GM23338 (cell line): ENCODE data around the gene RBP2. TPM values are rescaled to one million over a fixed set of nuclear protein-coding genes. Genes with fewer than 3 reads are reported as not detected.

Experiments
- ATAC-seq: fragments of 200-7000 bp; cut with Tn5 transposase; 3 replicates; pipeline ENCODE4 v1.9.1; 2020
- DNase-seq: peaks from one replicate; pipeline ENCODE4 v3.0.0-alpha.2; 2015; ENCODE audit warnings: low spot score
- H2AFZ ChIP-seq: fragments of 200-600 bp; sonication (generic); 2 replicates; pipeline ENCODE4 v1.8.0; 2016; ENCODE audit warnings: antibody characterized with exemption, mild to moderate bottlenecking, moderate library complexity
- H3F3A ChIP-seq: fragments of 200-600 bp; sonication (generic); replicated peaks from 2 replicates; pipeline ENCODE4 v1.8.0; 2017; ENCODE audit warnings: antibody characterized with exemption, mixed run types, low read depth
- H3K27ac ChIP-seq: fragments of 200-600 bp; sonication (generic); 2 replicates; pipeline ENCODE4 v1.6.1; 2016; ENCODE audit warnings: low read depth
- H3K27me3 ChIP-seq: fragments of 200-600 bp; sonication (generic); 2 replicates; pipeline ENCODE4 v1.8.0; 2016; ENCODE audit warnings: mild to moderate bottlenecking, mixed run types, moderate library complexity; ENCODE audit not compliant: insufficient read depth
- H3K36me3 ChIP-seq: fragments of 200-600 bp; sonication (generic); 2 replicates; pipeline ENCODE4 v1.8.0; 2016; ENCODE audit warnings: mild to moderate bottlenecking; ENCODE audit not compliant: insufficient read depth
- H3K4me1 ChIP-seq: fragments of 200-600 bp; sonication (generic); 2 replicates; pipeline ENCODE4 v1.8.0; 2016; ENCODE audit warnings: mild to moderate bottlenecking, moderate library complexity; ENCODE audit not compliant: insufficient read depth
- H3K4me2 ChIP-seq: fragments of 200-600 bp; sonication (generic); 2 replicates; pipeline ENCODE4 v1.7.1; 2017; ENCODE audit warnings: mixed run types
- H3K4me3 ChIP-seq: fragments of 200-600 bp; sonication (generic); 2 replicates; pipeline ENCODE4 v1.6.1; 2016; ENCODE audit warnings: mixed run types
- H3K79me2 ChIP-seq: fragments of 200-600 bp; sonication (generic); replicated peaks from 2 replicates; pipeline ENCODE4 v1.8.0; 2017; ENCODE audit warnings: mild to moderate bottlenecking; ENCODE audit not compliant: insufficient read depth
- H3K9me2 ChIP-seq: fragments of 200-600 bp; sonication (generic); 2 replicates; pipeline ENCODE4 v1.8.0; 2017; ENCODE audit not compliant: insufficient read depth
- H4K20me1 ChIP-seq: fragments of 200-600 bp; sonication (generic); replicated peaks from 2 replicates; pipeline ENCODE4 v1.8.0; 2017; ENCODE audit warnings: mild to moderate bottlenecking; ENCODE audit not compliant: insufficient read depth
- H3K27ac Mint-ChIP-seq: 2 replicates; pipeline ENCODE4 v1.8.0; 2020; ENCODE audit warnings: inconsistent platforms, mild to moderate bottlenecking, moderate library complexity, mixed read lengths
- H3K27me3 Mint-ChIP-seq: 3 replicates; pipeline ENCODE4 v1.8.0; 2022; ENCODE audit warnings: low read depth, mild to moderate bottlenecking, moderate library complexity, mixed read lengths, inconsistent platforms; ENCODE audit not compliant: insufficient read depth, poor library complexity
- H3K36me3 Mint-ChIP-seq: 3 replicates; pipeline ENCODE4 v1.8.0; 2021; ENCODE audit warnings: low read depth, mild to moderate bottlenecking, inconsistent platforms, moderate library complexity, mixed read lengths
- H3K4me1 Mint-ChIP-seq: 3 replicates; pipeline ENCODE4 v1.8.0; 2020; ENCODE audit warnings: mild to moderate bottlenecking, inconsistent platforms, mixed read lengths
- H3K4me3 Mint-ChIP-seq: 3 replicates; pipeline ENCODE4 v1.8.0; 2021; ENCODE audit warnings: moderate library complexity, mild to moderate bottlenecking, inconsistent platforms, mixed read lengths
- H3K9me3 Mint-ChIP-seq: 3 replicates; pipeline ENCODE4 v1.8.0; 2020; ENCODE audit warnings: moderate library complexity, mild to moderate bottlenecking, inconsistent platforms, mixed read lengths
- CREB1 ChIP-seq: fragments of 250-450 bp; sonication (Bioruptor Pico); IDR thresholded peaks from 2 replicates; pipeline ENCODE4 v1.5.0; 2020; ENCODE audit warnings: low read depth, mild to moderate bottlenecking, moderate library complexity
- EZH2 ChIP-seq: fragments of 200-600 bp; sonication (generic); IDR thresholded peaks from one replicate; pipeline ENCODE4 v1.8.0; 2017; ENCODE audit warnings: antibody characterized with exemption, mild to moderate bottlenecking, low read depth; ENCODE audit not compliant: unreplicated experiment
- EZH2phosphoT487 ChIP-seq: fragments of 200-600 bp; sonication (generic); IDR thresholded peaks from one replicate; pipeline ENCODE4 v1.8.1; 2018; ENCODE audit warnings: antibody characterized with exemption; ENCODE audit not compliant: unreplicated experiment
- JUNB ChIP-seq: IDR thresholded peaks from one replicate; pipeline ENCODE4 v1.6.1; 2016; ENCODE audit warnings: antibody characterized with exemption; ENCODE audit not compliant: unreplicated experiment
- NANOG ChIP-seq: IDR thresholded peaks from 2 replicates; pipeline ENCODE4 v1.6.1; 2016; ENCODE audit warnings: antibody characterized with exemption, borderline replicate concordance
- POLR2AphosphoS5 ChIP-seq: IDR thresholded peaks from 2 replicates; pipeline ENCODE4 v1.6.1; 2016; ENCODE audit warnings: antibody characterized with exemption, low read depth
- STAT1 ChIP-seq: IDR thresholded peaks from one replicate; pipeline ENCODE4 v1.6.1; 2016; ENCODE audit warnings: antibody characterized with exemption; ENCODE audit not compliant: unreplicated experiment
- ZNF114 ChIP-seq: fragments of 250-450 bp; sonication (Bioruptor Pico); IDR thresholded peaks from 2 replicates; pipeline ENCODE4 v1.5.0; 2020; ENCODE audit warnings: mild to moderate bottlenecking, moderate library complexity
- ZNF331 ChIP-seq: fragments of 250-450 bp; sonication (Bioruptor Pico); IDR thresholded peaks from 2 replicates; pipeline ENCODE4 v1.5.0; 2020; ENCODE audit warnings: low read depth, mild to moderate bottlenecking, moderate library complexity
- ZNF462 ChIP-seq: fragments of 250-450 bp; sonication (Bioruptor Pico); IDR thresholded peaks from 2 replicates; pipeline ENCODE4 v1.5.0; 2020; ENCODE audit warnings: mild to moderate bottlenecking, moderate library complexity
- polyA plus RNA-seq: library from polyadenylated mRNA; unstranded; fragments of >200 nt; fragmentation: Nextera tagmentation; extraction: Ambion mirVana; gene quantifications from 2 replicates; pipeline ENCODE4 v1.2.1, GENCODE V29; 2016
- total RNA-seq: library from RNA; depleted of rRNA; stranded (reverse); fragments of >200 nt; shearing (Covaris generic); gene quantifications from 2 replicates; pipeline ENCODE4 v1.2.3, GENCODE V29; 2014
- TF ChIP-seq, protein P1 (sequence below): IDR thresholded peaks from 2 replicates; pipeline ENCODE4 v1.6.1; 2016; ENCODE audit warnings: antibody characterized with exemption
- TF ChIP-seq, protein P2 (sequence below): IDR thresholded peaks from one replicate; pipeline ENCODE4 v1.6.1; 2018; ENCODE audit warnings: antibody characterized with exemption; ENCODE audit not compliant: unreplicated experiment
- TF ChIP-seq, protein P3 (sequence below), 2 experiments: fragments of 200-600 bp in 1 of 2; sonication (generic) in 1 of 2; conservative IDR thresholded peaks; 2 replicates each; pipeline versions ENCODE4 v1.5.1 to v1.6.1; 2016 to 2017; ENCODE audit warnings: antibody characterized with exemption in 2 of 2, low read depth in 2 of 2, mild to moderate bottlenecking in 2 of 2, moderate library complexity in 1 of 2

Gene RBP2
- total and polyA plus RNA-seq, 2 experiments from 2014 or later = not detected

DNA sequence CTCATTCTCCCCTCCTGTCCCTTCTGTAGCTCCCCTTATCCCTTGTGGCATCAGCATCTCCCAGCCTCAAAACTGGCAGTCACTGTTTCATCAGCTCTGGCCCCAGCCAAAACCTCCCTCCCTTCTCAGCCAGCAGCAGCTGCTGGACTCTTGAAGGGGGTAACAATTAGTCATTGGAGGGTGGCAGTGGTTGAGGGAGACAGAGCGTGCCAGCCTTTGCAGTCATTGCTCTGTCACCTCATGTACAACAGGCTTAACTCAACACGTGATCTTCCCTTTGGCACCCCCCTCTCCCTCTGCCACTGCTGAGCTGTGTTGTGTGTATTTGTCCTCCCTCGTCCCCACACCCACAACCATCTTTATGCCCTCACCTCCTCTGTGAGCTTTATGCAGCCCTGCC, 28.2 kb downstream of the RBP2 start:
- no peaks in the 10 kb centered on the region for H3K9me3 Mint-ChIP-seq

More for the DNA sequence above, 28.2 kb downstream of the RBP2 start:
- no peaks in the 10 kb centered on the region for H3K4me1 ChIP-seq
- Mint-ChIP-seq H3K27ac (no peak overlapping the region), H3K36me3 (no peaks in the 10 kb centered on the region), H3K4me3 (no peak overlapping the region), H3K4me1 (peaks cover 2% of the 10 kb centered on the region; the same call in 2 of the 3 replicates), H3K27me3 (no peaks in the 10 kb centered on the region)
- no peaks in the 10 kb centered on the region for H3K27me3 ChIP-seq
- H3K4me2 ChIP-seq = no peak overlapping the region
- H3K27ac ChIP-seq = no peak overlapping the region
- DNase-seq (no peak), ATAC-seq (no peak)
- H3K79me2 ChIP-seq = no peaks in the 10 kb centered on the region
- peaks cover 6% of the 10 kb centered on the region; the same call in 1 of the 2 replicates for H3K9me2 ChIP-seq
- H3F3A ChIP-seq = no peaks in the 10 kb centered on the region
- no peaks in the 10 kb centered on the region for H3K36me3 ChIP-seq
- no peak overlapping the region for H3K4me3 ChIP-seq
- TF ChIP-seq EZH2 (no peak), ZNF331 (CRISPR knock-in tag) (no peak), STAT1 (no peak), POLR2AphosphoS5 (no peak), ZNF462 (no peak), JUNB (no peak), CREB1 (no peak), EZH2phosphoT487 (no peak), ZNF114 (CRISPR knock-in tag) (no peak), NANOG (no peak)
- TF ChIP-seq, protein P1, sequence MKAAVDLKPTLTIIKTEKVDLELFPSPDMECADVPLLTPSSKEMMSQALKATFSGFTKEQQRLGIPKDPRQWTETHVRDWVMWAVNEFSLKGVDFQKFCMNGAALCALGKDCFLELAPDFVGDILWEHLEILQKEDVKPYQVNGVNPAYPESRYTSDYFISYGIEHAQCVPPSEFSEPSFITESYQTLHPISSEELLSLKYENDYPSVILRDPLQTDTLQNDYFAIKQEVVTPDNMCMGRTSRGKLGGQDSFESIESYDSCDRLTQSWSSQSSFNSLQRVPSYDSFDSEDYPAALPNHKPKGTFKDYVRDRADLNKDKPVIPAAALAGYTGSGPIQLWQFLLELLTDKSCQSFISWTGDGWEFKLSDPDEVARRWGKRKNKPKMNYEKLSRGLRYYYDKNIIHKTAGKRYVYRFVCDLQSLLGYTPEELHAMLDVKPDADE = no peak
- TF ChIP-seq, protein P2, sequence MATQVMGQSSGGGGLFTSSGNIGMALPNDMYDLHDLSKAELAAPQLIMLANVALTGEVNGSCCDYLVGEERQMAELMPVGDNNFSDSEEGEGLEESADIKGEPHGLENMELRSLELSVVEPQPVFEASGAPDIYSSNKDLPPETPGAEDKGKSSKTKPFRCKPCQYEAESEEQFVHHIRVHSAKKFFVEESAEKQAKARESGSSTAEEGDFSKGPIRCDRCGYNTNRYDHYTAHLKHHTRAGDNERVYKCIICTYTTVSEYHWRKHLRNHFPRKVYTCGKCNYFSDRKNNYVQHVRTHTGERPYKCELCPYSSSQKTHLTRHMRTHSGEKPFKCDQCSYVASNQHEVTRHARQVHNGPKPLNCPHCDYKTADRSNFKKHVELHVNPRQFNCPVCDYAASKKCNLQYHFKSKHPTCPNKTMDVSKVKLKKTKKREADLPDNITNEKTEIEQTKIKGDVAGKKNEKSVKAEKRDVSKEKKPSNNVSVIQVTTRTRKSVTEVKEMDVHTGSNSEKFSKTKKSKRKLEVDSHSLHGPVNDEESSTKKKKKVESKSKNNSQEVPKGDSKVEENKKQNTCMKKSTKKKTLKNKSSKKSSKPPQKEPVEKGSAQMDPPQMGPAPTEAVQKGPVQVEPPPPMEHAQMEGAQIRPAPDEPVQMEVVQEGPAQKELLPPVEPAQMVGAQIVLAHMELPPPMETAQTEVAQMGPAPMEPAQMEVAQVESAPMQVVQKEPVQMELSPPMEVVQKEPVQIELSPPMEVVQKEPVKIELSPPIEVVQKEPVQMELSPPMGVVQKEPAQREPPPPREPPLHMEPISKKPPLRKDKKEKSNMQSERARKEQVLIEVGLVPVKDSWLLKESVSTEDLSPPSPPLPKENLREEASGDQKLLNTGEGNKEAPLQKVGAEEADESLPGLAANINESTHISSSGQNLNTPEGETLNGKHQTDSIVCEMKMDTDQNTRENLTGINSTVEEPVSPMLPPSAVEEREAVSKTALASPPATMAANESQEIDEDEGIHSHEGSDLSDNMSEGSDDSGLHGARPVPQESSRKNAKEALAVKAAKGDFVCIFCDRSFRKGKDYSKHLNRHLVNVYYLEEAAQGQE = no peak
- TF ChIP-seq, protein P3, sequence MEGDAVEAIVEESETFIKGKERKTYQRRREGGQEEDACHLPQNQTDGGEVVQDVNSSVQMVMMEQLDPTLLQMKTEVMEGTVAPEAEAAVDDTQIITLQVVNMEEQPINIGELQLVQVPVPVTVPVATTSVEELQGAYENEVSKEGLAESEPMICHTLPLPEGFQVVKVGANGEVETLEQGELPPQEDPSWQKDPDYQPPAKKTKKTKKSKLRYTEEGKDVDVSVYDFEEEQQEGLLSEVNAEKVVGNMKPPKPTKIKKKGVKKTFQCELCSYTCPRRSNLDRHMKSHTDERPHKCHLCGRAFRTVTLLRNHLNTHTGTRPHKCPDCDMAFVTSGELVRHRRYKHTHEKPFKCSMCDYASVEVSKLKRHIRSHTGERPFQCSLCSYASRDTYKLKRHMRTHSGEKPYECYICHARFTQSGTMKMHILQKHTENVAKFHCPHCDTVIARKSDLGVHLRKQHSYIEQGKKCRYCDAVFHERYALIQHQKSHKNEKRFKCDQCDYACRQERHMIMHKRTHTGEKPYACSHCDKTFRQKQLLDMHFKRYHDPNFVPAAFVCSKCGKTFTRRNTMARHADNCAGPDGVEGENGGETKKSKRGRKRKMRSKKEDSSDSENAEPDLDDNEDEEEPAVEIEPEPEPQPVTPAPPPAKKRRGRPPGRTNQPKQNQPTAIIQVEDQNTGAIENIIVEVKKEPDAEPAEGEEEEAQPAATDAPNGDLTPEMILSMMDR (conservative IDR thresholded peaks at IDR 0.05; ENCODE audit: low read depth in 2 of 2) = no peak
- H4K20me1 ChIP-seq = no peaks in the 10 kb centered on the region
- H2AFZ ChIP-seq = no peak overlapping the region
